ENCODE measurements around the gene GLYR1.
A peak's percentile ranks its signal among the peaks of the same experiment; 100 is the strongest.

Gene GLYR1

GRCh38 chr16:4805231-4805630 lies 41.9 kb downstream of the GLYR1 start:
- DNase-seq (ENCODE audit: low spot score), result no peak

- DNase-seq (ENCODE audit: low spot score), result no peak
Measured at GRCh38 chr16:4803898-4804762, 43.0 kb downstream of the GLYR1 start.

GRCh38 chr16:4803401-4803844 lies 43.7 kb downstream of the GLYR1 start:
- DNase-seq (ENCODE audit: low spot score), result no peak

- peak; percentile 99 for DNase-seq (ENCODE audit: low spot score)
Measured at GRCh38 chr16:4802659-4803287, 44.3 kb downstream of the GLYR1 start.

GRCh38 chr16:4801962-4802658 lies 45.0 kb downstream of the GLYR1 start, which contains the start of gene ROGDI:
TSS of gene ROGDI (minus strand) at chr16:4802633. CDS start at chr16:4802571, 62 bp downstream.
- DNase-seq (ENCODE audit: low spot score), result peak; percentile 43

GRCh38 chr16:4801051-4801961 lies 45.8 kb downstream of the GLYR1 start:
- no peak for DNase-seq (ENCODE audit: low spot score)

GRCh38 chr16:4800290-4801041 lies 46.6 kb downstream of the GLYR1 start:
- no peak for DNase-seq (ENCODE audit: low spot score)

GRCh38 chr16:4799171-4799855 lies 47.8 kb downstream of the GLYR1 start:
- DNase-seq (ENCODE audit: low spot score), result no peak

- no peak for DNase-seq (ENCODE audit: low spot score)
Measured at GRCh38 chr16:4798456-4798855, 48.6 kb downstream of the GLYR1 start.

- DNase-seq (ENCODE audit: low spot score), result no peak
Measured at GRCh38 chr16:4797805-4798252, 49.3 kb downstream of the GLYR1 start.

- no peak for DNase-seq (ENCODE audit: low spot score)
Measured at GRCh38 chr16:4796982-4797804, 49.9 kb downstream of the GLYR1 start.

GRCh38 chr16:4795828-4796572 lies 51.1 kb downstream of the GLYR1 start:
- no peak for DNase-seq (ENCODE audit: low spot score)

GRCh38 chr16:4795181-4795827 lies 51.8 kb downstream of the GLYR1 start, which contains the start of gene SMIM22:
TSS of gene SMIM22 (plus strand) at chr16:4795369. CDS start at chr16:4795735, 366 bp downstream.
- DNase-seq (ENCODE audit: low spot score), result no peak

GRCh38 chr16:4792951-4793513 lies 54.1 kb downstream of the GLYR1 start:
- DNase-seq (ENCODE audit: low spot score), result no peak

GRCh38 chr16:4790871-4791270 lies 56.2 kb downstream of the GLYR1 start:
- no peak for DNase-seq (ENCODE audit: low spot score)

GRCh38 chr16:4790261-4790660 lies 56.8 kb downstream of the GLYR1 start:
- DNase-seq (ENCODE audit: low spot score), result no peak

GRCh38 chr16:4788910-4789309 lies 58.2 kb downstream of the GLYR1 start:
- no peak for DNase-seq (ENCODE audit: low spot score)

- no peak for DNase-seq (ENCODE audit: low spot score)
Measured at GRCh38 chr16:4788489-4788889, 58.6 kb downstream of the GLYR1 start.

All from AG08395 (cell line).